HEK293 (cell line): ENCODE measurements around the gene ALOX12B.

Experiments
- BCL11B ChIP-seq: fragments of 450-650 bp; formaldehyde crosslinking; IDR thresholded peaks from 2 replicates; pipeline ENCODE4 v1.5.1; 2016; ENCODE audit warnings: low read depth, missing biosample characterization, missing genetic modification characterization
- GLI2 ChIP-seq: fragments of 450-650 bp; formaldehyde crosslinking; IDR thresholded peaks from 2 replicates; pipeline ENCODE4; 2017; ENCODE audit warnings: missing biosample characterization, missing genetic modification characterization, low read depth, borderline replicate concordance
- GLIS2 ChIP-seq: fragments of 450-650 bp; formaldehyde crosslinking; IDR thresholded peaks from 2 replicates; pipeline ENCODE4 v1.5.1; 2016; ENCODE audit warnings: missing biosample characterization, missing genetic modification characterization
- KLF1 ChIP-seq: fragments of 450-650 bp; formaldehyde crosslinking; IDR thresholded peaks from 2 replicates; pipeline ENCODE4 v1.5.1; 2016; ENCODE audit warnings: missing biosample characterization, missing genetic modification characterization
- KLF8 ChIP-seq: fragments of 450-650 bp; formaldehyde crosslinking; IDR thresholded peaks from 2 replicates; pipeline ENCODE4 v1.5.1; 2016; ENCODE audit warnings: missing biosample characterization, missing genetic modification characterization
- OVOL3 ChIP-seq: fragments of 450-650 bp; formaldehyde crosslinking; IDR thresholded peaks from 2 replicates; pipeline ENCODE4 v1.5.1; 2016; ENCODE audit warnings: missing biosample characterization, missing genetic modification characterization
- WT1 ChIP-seq: fragments of 450-650 bp; formaldehyde crosslinking; IDR thresholded peaks from 2 replicates; pipeline ENCODE4 v1.5.1; 2016; ENCODE audit warnings: missing biosample characterization, missing genetic modification characterization
- YY1 ChIP-seq: fragments of 450-650 bp; formaldehyde crosslinking; IDR thresholded peaks from 2 replicates; pipeline ENCODE4 v1.5.1; 2018; ENCODE audit warnings: missing biosample characterization, missing genetic modification characterization
- ZBTB48 ChIP-seq: fragments of 450-650 bp; formaldehyde crosslinking; IDR thresholded peaks from 2 replicates; pipeline ENCODE4 v1.5.1; 2016; ENCODE audit warnings: missing biosample characterization, missing genetic modification characterization
- ZBTB7A ChIP-seq: fragments of 450-650 bp; formaldehyde crosslinking; IDR thresholded peaks from 2 replicates; pipeline ENCODE4 v1.5.1; 2016; ENCODE audit warnings: low read depth, missing biosample characterization, missing genetic modification characterization
- ZBTB8A ChIP-seq: fragments of 450-650 bp; formaldehyde crosslinking; IDR thresholded peaks from 2 replicates; pipeline ENCODE4 v1.5.1; 2016; ENCODE audit warnings: missing biosample characterization, missing genetic modification characterization
- ZNF174 ChIP-seq: fragments of 450-650 bp; formaldehyde crosslinking; IDR thresholded peaks from 2 replicates; pipeline ENCODE4 v1.5.0; 2017; ENCODE audit warnings: missing biosample characterization, mild to moderate bottlenecking, missing genetic modification characterization
- ZNF202 ChIP-seq: fragments of 450-650 bp; formaldehyde crosslinking; IDR thresholded peaks from 2 replicates; pipeline ENCODE4 v1.5.1; 2016; ENCODE audit warnings: missing biosample characterization, missing genetic modification characterization, borderline replicate concordance
- ZNF26 ChIP-seq: fragments of 450-650 bp; formaldehyde crosslinking; IDR thresholded peaks from 2 replicates; pipeline ENCODE4 v1.5.1; 2016; ENCODE audit warnings: missing biosample characterization, missing genetic modification characterization
- ZNF266 ChIP-seq: fragments of 450-650 bp; formaldehyde crosslinking; IDR thresholded peaks from 2 replicates; pipeline ENCODE4 v1.5.1; 2016; ENCODE audit warnings: missing biosample characterization, missing genetic modification characterization, low read depth
- ZNF280C ChIP-seq: fragments of 450-650 bp; formaldehyde crosslinking; IDR thresholded peaks from 2 replicates; pipeline ENCODE4 v1.5.1; 2016; ENCODE audit warnings: missing biosample characterization, missing genetic modification characterization
- ZNF391 ChIP-seq: fragments of 450-650 bp; formaldehyde crosslinking; IDR thresholded peaks from 2 replicates; pipeline ENCODE4 v1.5.1; 2016; ENCODE audit warnings: low read depth, missing biosample characterization, missing genetic modification characterization, borderline replicate concordance
- ZNF398 ChIP-seq: fragments of 450-650 bp; formaldehyde crosslinking; IDR thresholded peaks from 2 replicates; pipeline ENCODE4 v1.5.1; 2017; ENCODE audit warnings: missing biosample characterization, missing genetic modification characterization
- ZNF433 ChIP-seq: fragments of 450-650 bp; formaldehyde crosslinking; IDR thresholded peaks from 2 replicates; pipeline ENCODE4 v1.5.1; 2016; ENCODE audit warnings: missing biosample characterization, missing genetic modification characterization, low read depth
- ZNF501 ChIP-seq: fragments of 450-650 bp; formaldehyde crosslinking; IDR thresholded peaks from 2 replicates; pipeline ENCODE4 v1.5.1; 2016; ENCODE audit warnings: missing biosample characterization, missing genetic modification characterization
- ZNF510 ChIP-seq: fragments of 450-650 bp; formaldehyde crosslinking; IDR thresholded peaks from 2 replicates; pipeline ENCODE4 v1.5.1; 2018; ENCODE audit warnings: mild to moderate bottlenecking, missing genetic modification characterization, missing biosample characterization; ENCODE audit not compliant: insufficient replicate concordance
- ZNF514 ChIP-seq: fragments of 450-650 bp; formaldehyde crosslinking; IDR thresholded peaks from 2 replicates; pipeline ENCODE4 v1.5.1; 2016; ENCODE audit warnings: missing biosample characterization, missing genetic modification characterization
- ZNF548 ChIP-seq: fragments of 450-650 bp; formaldehyde crosslinking; IDR thresholded peaks from 2 replicates; pipeline ENCODE4 v1.5.1; 2016; ENCODE audit warnings: missing biosample characterization, missing genetic modification characterization
- ZNF747 ChIP-seq: fragments of 450-650 bp; formaldehyde crosslinking; IDR thresholded peaks from 2 replicates; pipeline ENCODE4 v1.5.1; 2016; ENCODE audit warnings: missing biosample characterization, missing genetic modification characterization
- ZNF792 ChIP-seq: fragments of 450-650 bp; formaldehyde crosslinking; IDR thresholded peaks from 2 replicates; pipeline ENCODE4 v1.5.1; 2016; ENCODE audit warnings: missing biosample characterization, missing genetic modification characterization
- ZSCAN5A ChIP-seq: fragments of 450-650 bp; formaldehyde crosslinking; IDR thresholded peaks from 2 replicates; pipeline ENCODE4 v1.5.1; 2016; ENCODE audit warnings: missing biosample characterization, missing genetic modification characterization
- TF ChIP-seq, protein P1 (sequence below): fragments of 450-650 bp; formaldehyde crosslinking; IDR thresholded peaks from 2 replicates; pipeline ENCODE4 v1.5.1; 2016; ENCODE audit warnings: missing biosample characterization, missing genetic modification characterization
- TF ChIP-seq, protein P2 (sequence below): fragments of 450-650 bp; formaldehyde crosslinking; IDR thresholded peaks from 2 replicates; pipeline ENCODE4 v1.5.1; 2016; ENCODE audit warnings: missing biosample characterization, missing genetic modification characterization, borderline replicate concordance
- TF ChIP-seq, protein P3 (sequence below): sonication (generic); formaldehyde crosslinking; IDR thresholded peaks from 2 replicates; pipeline ENCODE4 v1.8.1; 2022; ENCODE audit warnings: mild to moderate bottlenecking, moderate library complexity, missing genetic modification reagents

ALOX12B gene

DNA sequence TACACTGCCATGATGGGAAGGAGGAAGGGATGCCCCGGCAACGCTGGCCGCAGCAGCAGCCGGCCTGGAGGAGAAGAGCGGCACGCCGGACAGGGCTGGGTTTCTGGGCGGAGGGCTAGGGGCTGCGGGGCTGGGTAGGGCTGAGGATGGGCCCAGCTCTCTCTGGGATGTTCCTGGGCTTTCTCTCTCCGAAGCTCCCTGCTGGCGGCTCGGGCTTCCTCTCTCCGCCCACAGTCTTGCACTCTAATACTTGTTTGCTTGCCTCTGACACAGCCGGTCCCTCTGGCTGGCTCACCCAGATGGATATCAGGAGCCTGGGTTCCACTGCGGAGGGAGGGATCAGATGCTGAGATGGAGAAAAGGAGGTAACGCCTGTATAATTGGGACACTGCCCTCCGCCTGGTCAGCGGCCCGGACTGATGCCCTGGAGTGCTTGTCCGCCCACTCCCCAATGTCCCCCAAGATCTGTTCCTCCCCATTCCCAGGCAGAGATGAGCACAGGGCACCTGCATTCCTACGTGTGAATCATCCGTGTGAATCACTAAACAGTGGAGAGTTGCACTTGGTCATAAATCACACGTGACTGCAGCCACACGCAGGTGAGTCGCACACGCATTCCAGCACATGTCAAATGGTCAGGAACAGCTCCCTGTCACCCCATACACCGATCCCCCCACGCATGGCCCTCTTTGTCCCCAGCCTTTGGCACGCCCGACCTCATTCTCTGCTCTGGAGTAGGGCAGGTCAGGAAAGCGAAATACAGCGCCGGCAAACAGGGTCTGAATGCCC lies 30.7 kb upstream of the ALOX12B start, which contains the start of gene ALOXE3 (continued):
- TF ChIP-seq ZNF280C (tag by site-specific recombination) (no peak), ZNF266 (tag by site-specific recombination) (no peak), ZNF174 (tag by site-specific recombination) (no peak), BCL11B (tag by site-specific recombination) (peak; percentile 63; the same call in 1 of the 2 replicates), ZNF433 (tag by site-specific recombination) (no peak), YY1 (tag by site-specific recombination) (no peak), ZNF792 (tag by site-specific recombination) (no peak), ZNF510 (tag by site-specific recombination) (no peak), ZNF391 (tag by site-specific recombination) (no peak), ZNF26 (tag by site-specific recombination) (no peak), ZBTB48 (tag by site-specific recombination) (no peak), ZNF398 (tag by site-specific recombination) (peak; percentile 69), GLIS2 (tag by site-specific recombination) (peak; percentile 87), ZNF548 (tag by site-specific recombination) (no peak), KLF1 (tag by site-specific recombination) (0 out of 2 replicates have a peak, but pooled peaks have one; percentile 24), KLF8 (tag by site-specific recombination) (peak; percentile 31; the same call in 1 of the 2 replicates), WT1 (tag by site-specific recombination) (no peak; the same call in none of the 2 replicates), ZNF202 (no peak), OVOL3 (tag by site-specific recombination) (no peak), GLI2 (no peak), ZNF501 (tag by site-specific recombination) (0 out of 2 replicates have a peak, but pooled peaks have one; percentile 21), ZNF514 (no peak), ZNF747 (tag by site-specific recombination) (no peak), ZBTB8A (tag by site-specific recombination) (peak; percentile 47), ZBTB7A (tag by site-specific recombination) (no peak), ZSCAN5A (tag by site-specific recombination) (no peak)
- TF ChIP-seq, protein P1, sequence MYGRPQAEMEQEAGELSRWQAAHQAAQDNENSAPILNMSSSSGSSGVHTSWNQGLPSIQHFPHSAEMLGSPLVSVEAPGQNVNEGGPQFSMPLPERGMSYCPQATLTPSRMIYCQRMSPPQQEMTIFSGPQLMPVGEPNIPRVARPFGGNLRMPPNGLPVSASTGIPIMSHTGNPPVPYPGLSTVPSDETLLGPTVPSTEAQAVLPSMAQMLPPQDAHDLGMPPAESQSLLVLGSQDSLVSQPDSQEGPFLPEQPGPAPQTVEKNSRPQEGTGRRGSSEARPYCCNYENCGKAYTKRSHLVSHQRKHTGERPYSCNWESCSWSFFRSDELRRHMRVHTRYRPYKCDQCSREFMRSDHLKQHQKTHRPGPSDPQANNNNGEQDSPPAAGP (tag by site-specific recombination) = peak; percentile 60
- TF ChIP-seq, protein P2, sequence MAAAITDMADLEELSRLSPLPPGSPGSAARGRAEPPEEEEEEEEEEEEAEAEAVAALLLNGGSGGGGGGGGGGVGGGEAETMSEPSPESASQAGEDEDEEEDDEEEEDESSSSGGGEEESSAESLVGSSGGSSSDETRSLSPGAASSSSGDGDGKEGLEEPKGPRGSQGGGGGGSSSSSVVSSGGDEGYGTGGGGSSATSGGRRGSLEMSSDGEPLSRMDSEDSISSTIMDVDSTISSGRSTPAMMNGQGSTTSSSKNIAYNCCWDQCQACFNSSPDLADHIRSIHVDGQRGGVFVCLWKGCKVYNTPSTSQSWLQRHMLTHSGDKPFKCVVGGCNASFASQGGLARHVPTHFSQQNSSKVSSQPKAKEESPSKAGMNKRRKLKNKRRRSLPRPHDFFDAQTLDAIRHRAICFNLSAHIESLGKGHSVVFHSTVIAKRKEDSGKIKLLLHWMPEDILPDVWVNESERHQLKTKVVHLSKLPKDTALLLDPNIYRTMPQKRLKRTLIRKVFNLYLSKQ = no peak
- TF ChIP-seq, protein P3, sequence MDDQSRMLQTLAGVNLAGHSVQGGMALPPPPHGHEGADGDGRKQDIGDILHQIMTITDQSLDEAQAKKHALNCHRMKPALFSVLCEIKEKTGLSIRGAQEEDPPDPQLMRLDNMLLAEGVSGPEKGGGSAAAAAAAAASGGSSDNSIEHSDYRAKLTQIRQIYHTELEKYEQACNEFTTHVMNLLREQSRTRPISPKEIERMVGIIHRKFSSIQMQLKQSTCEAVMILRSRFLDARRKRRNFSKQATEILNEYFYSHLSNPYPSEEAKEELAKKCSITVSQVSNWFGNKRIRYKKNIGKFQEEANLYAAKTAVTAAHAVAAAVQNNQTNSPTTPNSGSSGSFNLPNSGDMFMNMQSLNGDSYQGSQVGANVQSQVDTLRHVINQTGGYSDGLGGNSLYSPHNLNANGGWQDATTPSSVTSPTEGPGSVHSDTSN (CRISPR knock-in tag) = no peak
